Glomerular endothelial cell (primary cell): ENCODE results near the gene ZNF148. TPM values are rescaled to one million over a fixed set of nuclear protein-coding genes. Genes with fewer than 3 reads are reported as not detected.

Source experiments
- DNase-seq: peaks from one replicate; pipeline ENCODE4 v3.0.0-alpha.2; 2011; ENCODE audit warnings: low read depth, low spot score; ENCODE audit errors: extremely low read depth
- total RNA-seq: library from RNA; depleted of rRNA; stranded (reverse); fragments of >200 nt; gene quantifications from 2 replicates; pipeline ENCODE4 v1.2.3, GENCODE V29; 2015

ZNF148 gene
- total RNA-seq, 1 donor from 2014 or later: 21.4 TPM

DNA sequence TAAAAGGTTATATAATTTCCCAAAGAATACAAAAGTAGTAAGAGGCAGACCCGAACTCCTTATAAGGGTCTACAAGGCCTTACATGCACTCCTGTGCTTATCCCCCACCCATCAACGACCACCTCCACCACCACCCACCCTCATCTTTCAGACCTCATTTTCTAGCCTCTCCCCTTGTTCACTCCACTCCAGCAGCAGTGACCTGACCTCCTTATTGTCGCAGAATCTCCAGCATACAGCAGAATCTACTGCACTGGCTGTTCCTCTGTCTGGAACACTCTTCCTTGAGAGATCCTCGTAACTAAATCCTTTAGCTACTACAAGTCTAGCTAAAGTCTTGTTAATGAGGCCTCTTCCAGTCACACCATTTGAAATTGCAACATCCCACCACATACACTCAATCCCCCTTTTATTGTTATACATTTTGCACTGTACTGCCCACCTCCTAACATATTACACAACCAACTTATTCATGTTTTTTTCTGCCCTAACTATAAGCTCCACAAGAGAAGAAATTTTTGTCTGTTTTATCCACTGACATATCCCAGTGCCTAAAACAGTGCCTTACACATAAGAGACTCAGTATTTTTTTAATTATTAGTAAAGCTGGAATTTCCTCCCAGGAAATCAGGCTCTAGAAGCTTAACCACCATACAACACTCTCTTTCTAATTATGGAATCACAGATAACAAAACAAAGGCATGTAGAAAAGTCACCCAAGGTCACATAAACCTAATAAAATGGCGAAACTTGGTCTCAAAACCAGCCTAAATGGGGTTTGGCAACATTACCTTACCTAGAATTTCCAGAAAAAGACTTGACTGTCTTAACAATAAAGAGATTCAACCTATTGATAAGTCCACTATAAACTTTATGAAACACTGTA lies 40.2 kb downstream of the ZNF148 start:
- DNase-seq: no peak

DNA sequence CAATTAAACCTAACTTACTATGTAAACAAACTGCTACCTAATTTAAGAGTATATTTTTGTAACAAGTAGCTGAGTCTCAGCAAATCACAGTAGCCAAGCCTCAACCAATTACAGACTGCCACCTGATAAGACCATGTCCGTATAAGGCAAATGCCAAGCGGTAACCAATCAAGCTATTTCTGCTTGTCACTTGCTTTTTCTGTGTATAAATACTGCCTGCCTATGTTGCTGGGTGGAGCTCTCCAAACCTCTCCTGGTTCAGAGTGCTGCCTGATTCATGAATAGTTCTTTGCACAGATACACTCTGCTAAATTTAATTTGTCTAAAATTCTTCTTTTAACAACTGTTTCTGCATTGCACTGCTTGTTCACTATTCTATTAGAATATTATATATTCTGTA lies 42.6 kb downstream of the ZNF148 start:
- no peak for DNase-seq

DNA sequence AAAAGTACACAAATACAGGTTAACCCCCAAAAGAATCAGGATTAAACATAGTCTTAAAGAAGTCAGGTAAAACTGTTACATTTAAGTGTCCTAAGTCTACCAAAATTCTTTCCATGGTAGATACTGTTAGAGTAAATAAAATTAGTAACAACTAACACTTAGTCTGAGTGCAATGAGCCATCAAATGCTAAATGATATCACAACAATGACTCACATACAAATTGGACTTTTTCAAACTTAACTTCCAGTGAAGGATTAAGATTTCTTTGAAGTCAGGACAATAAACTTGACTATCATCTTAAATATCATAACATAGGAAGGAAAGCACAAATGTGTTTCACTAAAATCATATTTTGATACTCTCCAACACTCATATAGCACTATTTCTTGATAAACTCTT lies 43.9 kb downstream of the ZNF148 start:
- no peak for DNase-seq

DNA sequence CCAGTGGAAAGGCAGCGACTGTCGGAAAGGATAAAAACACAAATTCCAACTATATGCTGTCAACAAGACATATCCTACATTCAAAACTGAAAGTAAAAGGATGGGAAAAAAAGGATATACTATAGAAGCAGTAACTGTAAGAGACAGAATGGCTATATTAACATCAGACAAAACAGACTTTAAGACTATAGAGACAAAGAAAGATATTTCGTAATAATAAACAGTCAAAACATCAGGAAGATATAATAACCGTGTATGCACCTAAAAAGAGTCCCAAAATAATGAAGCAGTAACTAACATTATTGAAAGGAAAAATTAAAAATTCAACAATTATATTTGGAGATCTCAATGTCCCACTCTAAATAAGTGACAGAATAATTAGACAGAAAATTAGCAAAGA lies 48.2 kb downstream of the ZNF148 start:
- DNase-seq: no peak

DNA sequence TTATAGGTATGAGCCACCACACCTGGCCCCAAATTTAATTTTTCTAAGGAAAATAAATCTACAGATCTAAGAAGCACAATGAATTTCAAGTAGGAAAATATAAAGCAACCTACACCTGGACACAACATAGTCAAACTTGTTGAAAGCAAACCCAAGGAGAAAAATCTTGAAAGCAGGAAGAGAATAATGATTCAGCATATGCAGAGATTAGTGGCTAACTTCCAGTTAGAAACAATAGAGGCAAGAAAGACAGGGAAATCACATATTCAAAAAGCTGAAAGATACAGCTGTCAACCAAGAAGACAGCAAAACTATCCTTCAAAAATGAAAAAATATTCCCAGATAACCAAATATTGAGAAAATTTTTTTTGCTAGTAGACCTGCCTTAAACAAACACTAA lies 49.4 kb downstream of the ZNF148 start:
- no peak for DNase-seq

DNA sequence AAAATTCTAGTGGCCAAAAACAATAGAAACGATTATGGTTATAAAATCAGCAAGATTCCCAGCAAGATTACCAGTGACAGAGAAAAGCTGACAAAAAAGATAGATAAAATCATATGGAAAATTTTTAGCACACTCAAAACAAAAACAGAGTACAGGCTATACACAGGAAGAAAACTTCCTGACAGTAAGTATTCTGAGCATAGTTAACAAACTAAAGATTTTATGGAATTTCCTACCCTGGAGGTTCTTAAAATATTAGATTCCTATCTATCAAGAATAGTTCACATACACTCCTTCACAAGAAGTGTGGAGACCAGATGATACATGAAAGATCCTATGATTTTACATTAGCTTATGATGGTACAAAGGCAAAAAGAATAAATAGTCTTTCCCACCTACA lies 50.8 kb downstream of the ZNF148 start:
- peak; percentile 34 for DNase-seq

DNA sequence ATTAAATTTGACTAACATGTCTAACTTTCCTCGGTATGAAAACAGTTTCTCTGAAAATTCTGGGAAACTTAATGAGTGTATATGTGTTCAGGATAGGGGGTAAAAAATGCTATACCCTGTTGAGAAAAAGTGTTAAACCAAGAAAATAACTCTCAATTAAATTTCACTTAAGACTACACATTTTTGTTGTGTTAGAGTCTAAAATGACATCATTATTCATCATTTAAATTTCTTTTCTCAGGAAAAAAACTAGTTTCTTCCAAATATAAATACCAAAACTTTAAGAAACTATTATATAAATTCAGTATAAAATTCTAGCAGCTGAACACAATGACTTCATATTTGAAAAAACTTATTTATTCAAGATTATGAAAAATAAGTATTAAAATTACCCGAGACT lies 52.2 kb downstream of the ZNF148 start:
- no peak for DNase-seq

DNA sequence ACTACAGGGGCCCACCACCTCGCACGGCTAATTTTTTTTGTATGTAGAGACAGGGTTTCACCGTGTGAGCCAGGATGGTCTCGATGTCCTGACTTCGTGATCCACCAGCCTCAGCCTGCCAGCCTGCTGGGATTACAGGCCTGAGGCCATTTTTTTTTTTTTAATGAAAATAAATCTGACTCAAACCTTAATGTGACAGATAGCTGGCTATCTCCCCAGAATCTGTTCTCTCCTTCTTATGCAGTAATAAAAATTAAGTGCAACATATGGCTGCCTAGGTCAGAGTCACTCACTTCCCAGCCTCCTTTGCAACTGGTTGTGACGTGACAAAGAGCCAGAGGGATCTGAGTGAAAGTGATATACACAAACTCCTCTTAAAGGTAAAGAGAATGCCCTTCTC lies 53.0 kb downstream of the ZNF148 start:
- DNase-seq: no peak

DNA sequence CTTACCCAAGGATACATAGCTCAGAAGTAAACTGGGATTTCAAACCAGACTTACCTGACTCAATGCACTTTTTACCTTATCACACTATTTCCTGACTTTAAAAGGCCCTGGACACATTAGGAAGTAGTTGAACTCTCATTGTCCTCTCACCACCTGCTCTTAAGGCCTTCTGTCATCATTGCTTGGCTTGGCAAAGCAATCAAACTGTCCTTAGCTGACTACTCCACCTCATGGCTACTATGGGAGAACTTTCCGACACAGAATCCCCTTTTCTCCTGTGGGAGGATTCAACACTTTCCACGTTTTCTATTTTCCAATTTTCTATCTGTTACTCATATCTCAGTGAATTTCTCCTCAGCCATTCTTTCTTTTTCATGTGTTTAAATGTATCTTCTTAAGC lies 55.4 kb downstream of the ZNF148 start:
- no peak for DNase-seq

DNA sequence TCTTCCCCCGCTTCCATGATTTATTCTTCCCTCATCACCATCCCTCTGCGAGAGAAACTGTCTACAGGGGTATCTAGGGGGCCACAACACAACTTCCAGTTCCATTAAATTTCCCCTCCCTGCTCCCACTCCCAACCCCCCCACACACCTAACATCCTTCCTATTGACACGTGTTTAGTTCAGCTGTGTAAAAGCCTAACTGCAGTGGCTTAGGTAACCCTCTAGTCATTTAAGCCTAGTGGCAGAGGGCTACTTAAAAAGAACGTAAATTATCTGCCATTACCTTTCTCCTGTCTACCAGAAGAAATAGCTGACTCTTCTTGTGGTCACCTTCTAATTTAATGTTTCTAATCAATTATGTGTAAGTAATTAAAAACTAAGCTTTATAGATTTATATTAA lies 56.3 kb downstream of the ZNF148 start:
- no peak for DNase-seq

DNA sequence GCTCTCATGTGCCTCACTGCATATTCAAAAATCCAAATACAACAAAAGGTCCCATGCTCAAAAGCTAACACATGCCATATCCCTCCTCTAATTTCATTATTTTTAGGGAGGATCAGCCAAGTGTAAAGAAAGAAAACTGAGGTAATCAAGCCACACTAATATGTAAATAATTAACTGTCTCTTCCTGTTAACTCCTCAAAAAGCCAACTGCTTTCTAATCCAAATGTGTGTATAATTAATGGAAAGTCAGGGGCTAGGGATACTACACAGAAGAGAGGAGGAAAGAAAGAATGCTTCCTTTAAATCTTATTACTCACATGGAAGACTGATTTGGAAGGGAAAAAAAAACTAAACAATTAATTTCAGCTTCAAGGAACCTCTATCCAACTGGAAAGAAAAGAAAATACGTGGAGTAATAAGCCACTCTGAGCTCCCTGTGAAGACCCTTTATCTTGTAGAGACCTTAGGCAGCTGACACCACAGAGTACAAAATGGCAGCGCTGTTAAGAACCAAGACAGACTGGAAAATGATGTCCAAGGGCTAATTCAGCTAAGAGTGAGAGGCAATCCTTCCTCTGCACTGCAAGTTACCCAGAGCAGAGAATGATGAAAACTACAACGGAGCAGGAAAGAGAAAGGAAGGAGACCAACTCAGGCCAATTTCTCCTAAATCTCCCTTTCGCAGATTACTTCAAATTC lies 56.8 kb downstream of the ZNF148 start:
- DNase-seq: no peak

DNA sequence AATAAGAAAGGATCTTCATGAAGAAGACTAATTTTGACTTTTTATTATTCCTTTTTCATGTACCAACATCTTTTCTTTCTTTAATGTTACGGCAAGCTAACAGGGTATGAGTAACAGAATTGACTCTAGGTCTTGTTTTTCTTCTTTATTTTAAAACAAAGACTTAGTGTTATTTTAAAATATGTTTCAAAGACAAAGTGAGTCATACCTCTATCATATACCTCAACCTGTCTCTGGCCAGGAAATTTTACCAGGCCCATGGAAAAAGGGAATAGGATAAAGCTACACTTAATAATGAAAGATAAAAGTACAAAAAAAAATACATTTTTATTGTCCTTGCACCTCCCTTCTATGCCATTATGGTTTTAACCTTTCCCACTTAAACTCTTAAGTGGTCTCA lies 57.4 kb downstream of the ZNF148 start:
- no peak for DNase-seq

DNA sequence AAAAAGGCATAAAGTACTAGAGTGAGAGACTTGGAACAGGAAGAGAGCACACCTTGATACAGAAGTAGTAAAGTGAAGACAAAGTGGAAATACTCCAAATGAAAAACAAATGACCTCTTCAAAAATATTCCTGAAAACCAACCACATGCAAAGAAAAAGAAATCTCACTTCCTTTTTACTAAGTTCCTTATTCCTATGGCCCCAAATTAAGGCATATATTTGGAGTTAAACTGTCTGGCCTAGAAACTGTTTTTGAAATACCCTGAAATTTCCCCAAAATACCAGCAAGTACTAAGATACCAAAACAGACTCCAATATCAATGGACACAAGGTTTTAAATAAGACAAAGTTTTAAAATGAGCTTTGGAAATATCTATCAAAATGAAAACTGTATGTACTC lies 58.2 kb downstream of the ZNF148 start:
- no peak for DNase-seq

DNA sequence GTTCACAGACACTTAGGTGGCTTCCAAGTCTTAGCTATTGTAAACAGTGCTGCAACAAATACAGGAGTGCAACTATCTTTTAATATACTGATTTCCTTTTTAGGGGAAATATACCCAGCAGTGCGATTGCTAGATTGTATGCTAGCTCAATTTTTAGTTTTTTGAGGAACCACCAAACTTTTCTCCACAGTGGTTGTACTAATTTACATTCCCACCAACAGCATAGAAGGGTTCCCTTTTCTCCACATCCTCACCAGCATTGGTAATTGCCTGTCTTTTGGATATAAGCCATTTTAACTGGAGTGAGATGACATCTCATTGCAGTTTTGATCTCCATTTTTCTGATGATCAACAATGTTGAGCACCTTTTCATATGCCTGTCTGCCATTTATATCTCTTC lies 58.9 kb downstream of the ZNF148 start:
- no peak for DNase-seq

DNA sequence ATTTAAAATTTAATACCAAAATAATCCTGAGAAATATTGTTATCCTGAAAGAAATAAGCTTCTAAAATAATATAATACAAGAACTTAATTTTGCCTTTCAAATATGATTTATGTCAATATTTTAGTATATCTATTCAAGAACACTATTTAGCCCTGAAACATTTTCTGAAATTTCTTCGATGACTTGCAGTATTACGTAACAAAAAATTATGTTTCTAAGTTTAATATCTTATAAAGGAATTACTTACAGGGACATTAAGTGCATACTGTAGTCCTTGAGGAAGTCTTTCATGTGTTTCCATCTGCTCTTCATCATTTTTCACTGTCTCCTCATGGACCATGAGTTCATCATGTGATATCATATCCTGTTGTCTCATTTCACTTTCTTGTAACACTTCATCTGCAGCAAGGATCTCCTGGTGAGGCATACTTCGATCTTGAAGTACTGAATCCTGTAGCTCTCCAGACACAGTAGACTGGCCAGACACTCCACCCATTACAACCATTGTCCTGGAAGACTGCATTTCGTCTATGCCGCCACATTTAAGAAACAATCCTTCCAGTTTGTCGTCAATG lies 62.0 kb downstream of the ZNF148 start:
- DNase-seq: no peak

DNA sequence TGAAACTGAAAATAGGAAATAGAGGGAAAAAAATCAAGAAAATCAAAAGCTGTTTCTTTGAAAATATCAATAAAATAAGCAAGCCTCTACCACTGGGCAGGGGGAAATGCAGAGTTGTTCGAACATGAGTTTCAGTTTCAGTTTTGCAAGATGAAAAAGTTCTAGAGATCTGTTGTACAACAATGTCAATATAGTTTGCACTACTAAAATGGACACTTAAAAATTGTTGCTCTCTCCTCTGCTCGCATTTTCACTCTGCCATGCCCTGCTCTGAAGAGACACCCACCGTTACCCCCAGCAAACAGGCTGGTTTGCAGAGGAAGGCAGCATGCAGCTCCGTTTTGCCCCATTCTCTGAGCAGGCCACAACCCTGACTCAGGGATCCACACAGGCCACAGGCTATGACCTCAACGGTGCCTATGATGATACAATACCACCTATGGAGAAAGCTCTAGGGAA lies 64.5 kb downstream of the ZNF148 start:
- DNase-seq: no peak

DNA sequence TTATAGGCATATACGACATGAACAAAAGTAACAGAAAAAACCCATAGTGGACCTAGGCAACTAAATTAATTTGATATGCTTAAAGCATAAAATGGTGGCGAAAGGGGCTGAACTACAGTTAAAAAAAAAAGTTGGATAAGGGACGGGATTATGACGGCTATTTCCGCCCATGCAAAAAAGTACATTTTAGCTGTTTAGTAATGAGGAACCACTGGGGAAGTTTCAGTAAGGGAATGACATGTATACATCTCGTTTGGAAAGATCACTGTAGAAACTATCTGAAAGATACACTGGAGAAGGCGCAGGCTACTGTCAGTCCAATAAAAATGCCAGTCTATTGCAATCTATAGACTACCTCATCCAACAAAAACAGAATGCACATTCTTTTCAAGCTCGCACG lies 65.6 kb downstream of the ZNF148 start:
- no peak for DNase-seq

DNA sequence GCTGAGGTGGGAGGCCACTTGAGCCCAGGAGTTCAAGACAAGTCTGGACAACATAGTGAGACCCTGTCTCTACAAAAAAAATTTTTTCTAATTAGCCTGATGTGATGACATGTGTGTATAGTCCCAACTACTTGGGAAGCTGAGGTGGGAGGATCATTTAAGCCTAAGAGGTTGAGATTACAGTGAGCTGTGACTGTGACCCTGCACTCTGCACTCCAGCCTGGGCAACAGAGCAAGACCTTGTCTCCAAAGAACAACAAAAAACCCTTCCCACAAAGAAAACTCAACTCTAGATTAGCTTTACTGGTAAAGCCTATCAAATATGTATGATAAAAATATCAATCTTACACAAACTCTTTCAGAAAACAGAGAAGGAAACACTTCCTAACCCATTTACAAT lies 68.5 kb downstream of the ZNF148 start:
- DNase-seq: no peak

DNA sequence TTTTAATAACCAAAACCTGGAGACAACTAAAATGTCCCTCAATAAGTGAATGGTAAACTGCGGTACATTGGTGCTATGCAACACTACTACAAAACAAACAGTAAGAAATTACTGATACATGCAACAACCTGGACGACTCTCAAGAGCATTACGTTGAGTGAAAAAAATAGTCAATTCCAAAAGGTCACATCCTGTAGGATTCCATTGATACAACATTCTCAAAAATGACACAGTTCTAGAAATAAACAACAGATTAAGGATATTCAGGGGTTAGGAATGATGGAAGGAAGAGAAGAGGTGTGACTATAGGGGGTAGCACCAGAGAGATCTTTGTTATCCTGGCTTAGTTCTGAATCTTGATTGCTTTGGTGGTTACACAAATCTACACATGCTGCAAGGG lies 72.2 kb downstream of the ZNF148 start:
- DNase-seq: no peak

DNA sequence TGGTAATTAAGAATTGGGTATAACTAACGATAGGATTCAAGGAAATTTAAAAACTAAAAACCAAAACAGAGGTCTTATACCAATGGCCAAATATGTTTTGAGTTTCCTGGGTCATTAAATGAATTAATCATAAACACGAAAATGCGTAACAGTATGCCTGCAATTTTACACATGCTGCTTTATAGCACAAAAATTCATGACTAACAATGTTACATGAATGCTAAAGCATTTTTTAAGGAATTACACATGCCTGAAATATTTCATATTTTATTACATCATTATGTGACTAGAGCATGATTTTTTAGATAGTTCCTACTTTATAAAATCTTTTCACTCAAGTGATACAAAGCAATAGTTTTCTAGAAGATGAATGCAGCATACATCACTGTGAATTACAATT lies 74.7 kb downstream of the ZNF148 start:
- no peak for DNase-seq

DNA sequence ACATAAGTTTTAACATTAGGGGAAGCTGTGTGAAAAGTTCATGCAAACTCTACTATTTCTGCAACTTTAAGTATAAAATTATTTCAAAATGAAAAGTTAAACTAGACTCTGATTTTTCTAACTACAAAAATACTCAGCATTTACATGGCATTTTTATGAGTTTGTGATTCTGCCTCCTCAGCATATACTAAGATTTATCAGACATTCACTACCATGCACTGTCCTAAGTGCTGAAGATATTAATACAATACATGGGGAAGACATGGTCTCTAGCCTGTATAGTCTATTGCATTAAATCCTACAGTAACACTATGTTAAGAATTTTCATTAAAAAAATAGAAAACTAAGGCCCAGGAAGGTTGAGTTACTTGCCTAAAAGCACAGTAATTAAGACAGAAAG lies 80.7 kb downstream of the ZNF148 start:
- no peak for DNase-seq

DNA sequence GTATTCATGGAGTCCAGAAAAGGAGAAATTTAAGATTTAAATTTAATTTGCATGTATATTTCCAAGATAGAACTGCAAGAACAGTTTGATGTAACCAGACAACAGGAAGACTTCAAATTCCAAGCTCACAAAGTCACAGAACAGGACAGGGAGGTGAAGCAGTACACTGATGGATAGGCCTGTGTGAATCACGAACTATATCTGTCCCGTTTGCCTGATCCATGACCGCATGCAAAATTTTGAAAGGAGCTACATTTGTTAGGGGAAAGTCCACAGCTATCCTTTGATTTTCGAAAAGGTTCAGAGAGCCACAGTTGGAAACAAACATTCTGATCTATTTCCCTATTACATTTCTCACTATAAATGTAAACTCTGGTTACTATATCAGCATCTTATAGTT lies 83.1 kb downstream of the ZNF148 start:
- DNase-seq: no peak
